Measurements from ENCODE around the gene FAM221A.

FAM221A gene

DNA sequence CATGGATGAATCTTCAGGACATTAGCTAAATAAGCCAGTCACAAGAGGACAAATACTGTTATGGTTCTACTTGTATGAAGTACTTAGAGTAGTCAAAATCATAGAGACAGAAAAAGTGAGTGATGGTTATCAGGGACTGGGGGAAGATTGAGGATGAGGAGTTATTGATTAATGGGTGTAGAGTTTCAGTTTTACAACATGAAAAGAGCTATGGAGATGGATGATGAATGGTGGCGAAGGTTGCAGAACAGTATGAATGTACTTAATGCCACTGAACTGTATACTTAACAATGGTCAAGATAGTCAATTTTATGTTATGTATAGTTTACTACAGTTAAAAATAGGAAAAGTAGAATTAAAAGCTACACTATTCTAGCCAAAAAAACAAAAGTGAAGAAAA lies 37.8 kb downstream of the FAM221A start:
- TF ChIP-seq CTCF (IDR thresholded peaks at IDR 0.05), result no peak

DNA sequence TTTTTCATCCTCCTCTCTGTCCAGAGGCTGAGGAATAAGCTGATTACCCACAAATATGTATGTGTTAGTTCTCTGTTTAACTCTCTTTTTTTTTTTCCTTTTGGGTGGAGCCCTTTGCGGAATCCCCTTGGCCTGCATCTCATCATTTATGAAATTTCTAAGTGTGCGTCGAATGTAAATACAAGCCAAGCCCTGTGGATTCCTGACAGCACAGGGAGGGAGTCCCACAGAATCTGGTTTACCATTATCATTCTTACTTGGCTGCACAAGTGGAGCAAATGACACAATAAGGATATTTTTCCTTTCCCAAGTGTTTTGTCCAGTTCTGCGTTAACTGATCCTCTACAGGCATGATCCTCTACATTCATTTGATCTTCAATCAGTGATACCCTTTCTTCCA lies 41.5 kb downstream of the FAM221A start:
- no peak for TF ChIP-seq CTCF (IDR thresholded peaks at IDR 0.05)

DNA sequence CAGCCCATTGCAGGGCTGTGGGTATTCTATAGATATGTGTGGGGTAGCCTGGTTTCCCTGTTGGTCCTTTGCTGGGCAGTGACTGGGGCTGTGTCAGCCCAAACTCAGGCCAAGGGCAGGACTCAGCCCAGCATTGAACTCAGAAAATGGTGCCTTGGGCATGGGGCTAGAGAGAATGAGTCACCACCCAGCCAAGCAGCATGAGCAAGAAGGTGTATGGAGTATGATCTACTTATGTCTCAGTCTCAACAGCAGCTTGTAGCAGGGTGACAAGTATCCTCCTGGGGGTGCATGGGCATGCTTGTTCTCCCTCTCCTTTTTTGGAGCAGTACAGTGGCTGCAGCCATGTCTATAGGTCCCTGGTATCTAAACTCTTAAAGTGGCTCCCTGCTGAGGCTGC lies 62.1 kb downstream of the FAM221A start:
- no peak for TF ChIP-seq CTCF (IDR thresholded peaks at IDR 0.05)

DNA sequence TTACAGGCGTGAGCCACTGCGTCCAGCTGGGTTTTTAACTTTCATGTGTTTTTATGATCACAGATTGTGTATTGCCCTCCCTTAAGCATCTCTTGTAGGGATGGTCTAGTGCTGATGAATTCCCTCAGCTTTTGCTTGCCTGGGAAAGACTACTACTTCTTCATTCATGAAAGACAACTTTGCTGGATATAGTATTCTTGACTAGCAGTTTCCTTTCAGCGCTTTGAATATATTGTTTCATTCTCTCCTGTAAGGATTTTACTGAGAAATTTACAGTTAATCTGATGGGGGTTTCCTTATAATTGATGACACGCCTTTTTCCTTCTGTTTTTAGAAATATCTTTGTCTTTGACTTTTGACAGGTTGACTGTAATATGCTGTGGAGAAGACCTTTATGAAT lies 63.2 kb downstream of the FAM221A start:
- TF ChIP-seq CTCF (IDR thresholded peaks at IDR 0.05), result no peak

DNA sequence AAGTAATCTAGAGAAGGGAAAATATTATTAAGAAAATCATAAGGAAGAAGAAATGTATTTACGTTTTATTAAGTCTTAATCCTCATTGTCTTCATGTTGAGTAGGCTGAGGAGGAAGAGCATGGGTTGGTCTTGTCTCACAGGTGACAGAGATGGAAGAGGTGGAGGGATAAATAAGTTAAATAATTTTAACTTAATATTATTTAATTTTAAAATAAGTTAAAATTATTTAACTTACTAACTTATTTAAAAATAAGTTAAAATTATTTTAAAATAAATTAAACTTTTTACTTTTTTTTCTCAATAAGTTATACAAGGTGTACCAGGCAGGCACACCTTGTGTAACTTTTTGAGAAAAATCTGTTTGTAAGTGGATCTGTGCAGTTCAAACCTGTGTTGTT lies 66.6 kb downstream of the FAM221A start:
- TF ChIP-seq CTCF (IDR thresholded peaks at IDR 0.05), result no peak

DNA sequence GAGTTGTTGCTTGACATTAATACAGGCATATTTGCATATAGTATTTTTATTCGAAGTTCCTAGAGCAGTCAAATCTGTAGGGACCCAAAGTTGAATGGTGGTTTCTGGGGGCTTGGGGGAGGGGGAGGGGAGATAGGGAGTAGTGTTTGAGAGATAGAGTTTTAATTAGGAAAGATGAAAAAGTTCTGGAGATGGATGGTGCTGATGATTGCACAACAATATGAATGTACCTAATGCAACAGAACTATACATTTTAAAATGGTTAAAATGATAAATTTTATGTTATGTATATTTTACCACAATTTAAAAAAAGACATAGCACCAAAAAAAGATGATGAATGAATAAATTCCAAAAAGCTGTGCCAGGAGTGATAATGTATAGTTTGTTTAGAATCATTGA lies 71.9 kb downstream of the FAM221A start:
- TF ChIP-seq CTCF (IDR thresholded peaks at IDR 0.05), result no peak
